Caco-2 (cell line): Measurements from ENCODE around the gene TPK1. TPM values are rescaled to one million over a fixed set of nuclear protein-coding genes. Genes with fewer than 3 reads are reported as not detected.

Experiments
- BruUV-seq: library from RNA; stranded (reverse); fragments of 400-500 nt; replicated peaks from 2 replicates; lab custom pipeline; 2021; lab: Mats Ljungman, UMichigan
- CTCF ChIA-PET: fragments of 300-600 bp; sonication (Branson Sonifier 250); formaldehyde crosslinking; loops from one replicate; lab custom pipeline; 2022; ENCODE audit warnings: antibody characterized with exemption; lab: Charles Lee
- POLR2A ChIA-PET: fragments of 300-600 bp; sonication (Branson Sonifier 250); formaldehyde crosslinking; loops from one replicate; lab custom pipeline; 2022; ENCODE audit warnings: antibody characterized with exemption; lab: Charles Lee
- DNase-seq, 2 experiments: peaks; one replicate each; pipeline versions ENCODE4 v3.0.0 to v3.0.0-alpha.2; 2020 to 2022
- H3K27me3 ChIP-seq: replicated peaks from 2 replicates; pipeline ENCODE4 v1.6.0; 2011; ENCODE audit warnings: low read length; ENCODE audit not compliant: control insufficient read depth, insufficient read depth
- H3K36me3 ChIP-seq: 2 replicates; pipeline ENCODE4 v1.5.1; 2011; ENCODE audit warnings: low read length; ENCODE audit not compliant: control insufficient read depth, insufficient read depth
- H3K4me1 ChIP-seq: fragments of 250-450 bp; sonication (Bioruptor Pico); 2 replicates; pipeline ENCODE4 v1.5.1; 2020; ENCODE audit warnings: mild to moderate bottlenecking
- H3K4me3 ChIP-seq: 2 replicates; pipeline ENCODE4 v1.5.1; 2011; ENCODE audit warnings: low read depth, mild to moderate bottlenecking, control low read depth, low read length
- H3K9me3 ChIP-seq: fragments of 250-450 bp; sonication (Bioruptor Pico); 2 replicates; pipeline ENCODE4 v1.5.1; 2020; ENCODE audit warnings: mild to moderate bottlenecking, moderate library complexity
- H3K27ac Mint-ChIP-seq: one replicate; pipeline ENCODE4 v1.8.0; 2022; ENCODE audit warnings: mixed read lengths; ENCODE audit not compliant: unreplicated experiment
- H3K27me3 Mint-ChIP-seq: one replicate; pipeline ENCODE4 v1.8.0; 2022; ENCODE audit warnings: mixed read lengths; ENCODE audit not compliant: insufficient read depth, unreplicated experiment
- H3K36me3 Mint-ChIP-seq: one replicate; pipeline ENCODE4 v1.8.0; 2022; ENCODE audit warnings: mild to moderate bottlenecking, mixed read lengths; ENCODE audit not compliant: insufficient read depth, unreplicated experiment
- H3K4me1 Mint-ChIP-seq: one replicate; pipeline ENCODE4 v1.8.0; 2022; ENCODE audit warnings: low read depth, mixed read lengths; ENCODE audit not compliant: unreplicated experiment
- H3K4me3 Mint-ChIP-seq: one replicate; pipeline ENCODE4 v1.8.0; 2022; ENCODE audit warnings: mild to moderate bottlenecking, moderate library complexity, mixed read lengths; ENCODE audit not compliant: unreplicated experiment
- H3K9me3 Mint-ChIP-seq: one replicate; pipeline ENCODE4 v1.8.0; 2022; ENCODE audit warnings: mixed read lengths; ENCODE audit not compliant: unreplicated experiment
- intact Hi-C: fragments of 100-400 bp; cut with micrococcal nuclease; formaldehyde crosslinking; loops from one replicate; pipeline ENCODE4 v1.10.0; 2022; ENCODE audit not compliant: unreplicated experiment
- total RNA-seq: library from RNA; stranded (reverse); gene quantifications from 2 replicates; pipeline ENCODE4 v1.2.3, GENCODE V29; 2022
- TF ChIP-seq, protein P1 (sequence below), 2 experiments: fragments of 200-600 bp in 1 of 2; IDR thresholded peaks; 1 replicate in 1 of 2; 2 replicates in 1 of 2; pipeline versions ENCODE4 v1.5.1 to v1.8.0; 2011 to 2022; ENCODE audit warnings: antibody characterized with exemption in 1 of 2, control low read depth in 1 of 2, inconsistent platforms in 1 of 2, low read depth in 1 of 2, low read length in 1 of 2, mild to moderate bottlenecking in 1 of 2, moderate library complexity in 1 of 2; ENCODE audit not compliant: insufficient read depth in 1 of 2, severe bottlenecking in 1 of 2, unreplicated experiment in 1 of 2

Gene TPK1
- total RNA-seq, 1 experiment from 2014 or later, result 86.6 TPM

DNA sequence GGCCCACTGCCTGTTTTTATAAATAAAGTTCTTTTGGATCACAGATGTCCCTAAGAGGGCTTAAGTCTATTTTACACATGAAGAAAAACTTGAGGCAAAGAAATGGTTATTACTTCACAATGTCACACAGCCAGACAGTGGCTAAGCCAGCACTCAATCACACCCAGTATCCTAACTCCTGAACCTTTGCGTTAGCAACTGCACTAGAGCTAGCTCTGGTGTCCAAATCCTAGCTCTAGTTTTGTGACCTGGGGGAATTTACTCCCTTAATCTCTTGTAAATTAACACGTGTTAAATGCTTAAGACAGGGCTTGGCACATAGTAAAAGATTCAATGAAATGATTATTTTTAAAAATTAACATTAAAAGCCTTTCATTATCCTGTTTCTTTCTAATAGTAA is 49.0 kb upstream of the TPK1 start:
- TF ChIP-seq, protein P1, sequence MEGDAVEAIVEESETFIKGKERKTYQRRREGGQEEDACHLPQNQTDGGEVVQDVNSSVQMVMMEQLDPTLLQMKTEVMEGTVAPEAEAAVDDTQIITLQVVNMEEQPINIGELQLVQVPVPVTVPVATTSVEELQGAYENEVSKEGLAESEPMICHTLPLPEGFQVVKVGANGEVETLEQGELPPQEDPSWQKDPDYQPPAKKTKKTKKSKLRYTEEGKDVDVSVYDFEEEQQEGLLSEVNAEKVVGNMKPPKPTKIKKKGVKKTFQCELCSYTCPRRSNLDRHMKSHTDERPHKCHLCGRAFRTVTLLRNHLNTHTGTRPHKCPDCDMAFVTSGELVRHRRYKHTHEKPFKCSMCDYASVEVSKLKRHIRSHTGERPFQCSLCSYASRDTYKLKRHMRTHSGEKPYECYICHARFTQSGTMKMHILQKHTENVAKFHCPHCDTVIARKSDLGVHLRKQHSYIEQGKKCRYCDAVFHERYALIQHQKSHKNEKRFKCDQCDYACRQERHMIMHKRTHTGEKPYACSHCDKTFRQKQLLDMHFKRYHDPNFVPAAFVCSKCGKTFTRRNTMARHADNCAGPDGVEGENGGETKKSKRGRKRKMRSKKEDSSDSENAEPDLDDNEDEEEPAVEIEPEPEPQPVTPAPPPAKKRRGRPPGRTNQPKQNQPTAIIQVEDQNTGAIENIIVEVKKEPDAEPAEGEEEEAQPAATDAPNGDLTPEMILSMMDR (IDR thresholded peaks at IDR 0.05; ENCODE audit: insufficient read depth in 1 of 2, low read depth in 1 of 2, low read length in 1 of 2, severe bottlenecking in 1 of 2, unreplicated experiment in 1 of 2), result no peak
- intact Hi-C loops, result loop anchor here (1.0 kb wide), 1 partner anchor 58 kb away; no protein-coding TSS in a partner anchor
- peaks cover 23% of the 10 kb centered on the region for H3K4me1 Mint-ChIP-seq
- H3K36me3 Mint-ChIP-seq, result peaks cover 5% of the 10 kb centered on the region
- ChIA-PET POLR2A (interaction anchor here (1.1 kb wide), 1 partner anchor 49 kb away, joined by 4 read pairs; the partner anchor contains the start of gene TPK1), CTCF (no interaction called here)
- Histone ChIP-seq H3K27me3 (no peaks in the 10 kb centered on the region), H3K36me3 (no peaks in the 10 kb centered on the region), H3K9me3 (peaks cover 9% of the 10 kb centered on the region; the same call in 1 of the 2 replicates), H3K4me1 (peaks cover 23% of the 10 kb centered on the region), H3K4me3 (no peak overlapping the region)
- no peaks in the 10 kb centered on the region for H3K27me3 Mint-ChIP-seq
- no peak overlapping the region for H3K4me3 Mint-ChIP-seq
- BruUV-seq, result no TSS peak
- H3K27ac Mint-ChIP-seq, result peak overlapping the region; percentile 83
- no peaks in the 10 kb centered on the region for H3K9me3 Mint-ChIP-seq
- no peak for DNase-seq

DNA sequence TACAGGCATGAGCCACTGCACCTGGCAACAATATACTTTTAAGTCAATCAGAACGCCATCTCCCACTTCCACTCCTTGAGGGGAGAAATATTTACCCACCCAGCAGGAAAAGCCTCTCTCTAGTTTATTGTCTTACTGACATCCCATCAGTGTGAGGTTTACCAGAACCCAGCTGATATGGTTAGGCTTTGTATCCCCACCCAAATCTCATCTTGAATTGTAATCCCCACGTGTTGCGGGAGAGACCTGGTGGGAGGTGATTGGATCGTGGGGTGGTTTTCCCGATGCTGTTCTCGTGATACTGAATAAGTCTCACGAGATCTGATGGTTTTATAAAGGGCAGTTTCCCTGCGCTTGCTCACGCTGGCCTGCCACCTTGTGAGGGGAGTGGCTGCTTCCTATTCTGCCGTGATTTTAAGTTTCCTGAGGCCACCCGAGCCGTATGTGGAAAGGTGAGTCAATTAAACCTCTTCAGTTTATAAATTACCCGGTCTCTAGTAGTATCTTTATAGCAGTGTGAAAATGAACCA is 37.5 kb upstream of the TPK1 start:
- Mint-ChIP-seq H3K27ac (no peak overlapping the region), H3K36me3 (no peaks in the 10 kb centered on the region), H3K9me3 (no peaks in the 10 kb centered on the region), H3K4me1 (peaks cover 13% of the 10 kb centered on the region), H3K27me3 (no peaks in the 10 kb centered on the region), H3K4me3 (no peak overlapping the region)
- no TSS peak for BruUV-seq
- no peaks in the 10 kb centered on the region for H3K9me3 ChIP-seq
- H3K36me3 ChIP-seq, result no peaks in the 10 kb centered on the region
- ChIA-PET POLR2A (no interaction called here), CTCF (no interaction called here)
- TF ChIP-seq, protein P1 (IDR thresholded peaks at IDR 0.05; ENCODE audit: insufficient read depth in 1 of 2, low read depth in 1 of 2, low read length in 1 of 2, severe bottlenecking in 1 of 2, unreplicated experiment in 1 of 2), result no peak
- no peaks in the 10 kb centered on the region for H3K27me3 ChIP-seq
- intact Hi-C loops, result no loop called here
- H3K4me3 ChIP-seq, result no peak overlapping the region
- DNase-seq, result no peak
- no peaks in the 10 kb centered on the region for H3K4me1 ChIP-seq

DNA sequence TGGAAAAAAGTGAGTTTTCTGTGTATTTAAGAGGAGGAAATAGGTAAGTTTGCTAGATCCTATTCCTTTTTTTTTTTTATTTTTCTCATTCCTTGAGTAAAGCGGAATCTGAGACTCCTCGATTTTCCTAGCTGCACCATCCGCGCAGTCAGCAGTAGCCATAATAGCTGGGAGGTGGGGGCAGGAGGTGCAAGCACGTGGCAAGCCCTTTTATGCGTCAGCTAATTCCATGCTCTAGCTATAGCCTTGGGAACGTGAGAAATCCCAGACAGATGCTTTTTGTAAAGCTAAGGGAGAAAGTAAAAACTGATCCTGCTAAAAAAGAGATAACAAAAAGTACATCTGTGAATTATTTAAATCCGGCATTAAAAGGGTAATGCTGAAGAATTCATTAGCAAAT is 33.2 kb upstream of the TPK1 start:
- Mint-ChIP-seq H3K4me3 (no peak overlapping the region), H3K9me3 (peaks cover 5% of the 10 kb centered on the region), H3K36me3 (no peaks in the 10 kb centered on the region), H3K27ac (no peak overlapping the region), H3K4me1 (peaks cover 7% of the 10 kb centered on the region), H3K27me3 (peaks cover 3% of the 10 kb centered on the region)
- BruUV-seq, result no TSS peak
- no peaks in the 10 kb centered on the region for H3K4me1 ChIP-seq
- H3K27me3 ChIP-seq, result no peaks in the 10 kb centered on the region
- ChIA-PET POLR2A (no interaction called here), CTCF (no interaction called here)
- DNase-seq, result no peak
- intact Hi-C loops, result no loop called here
- H3K9me3 ChIP-seq, result no peaks in the 10 kb centered on the region
- H3K36me3 ChIP-seq, result no peaks in the 10 kb centered on the region
- TF ChIP-seq, protein P1 (IDR thresholded peaks at IDR 0.05; ENCODE audit: insufficient read depth in 1 of 2, low read depth in 1 of 2, low read length in 1 of 2, severe bottlenecking in 1 of 2, unreplicated experiment in 1 of 2), result no peak
- no peak overlapping the region for H3K4me3 ChIP-seq
